Measurements from ENCODE around the gene KRTAP3-2.
A peak's percentile ranks its signal among the peaks of the same experiment; 100 is the strongest.

The KRTAP3-2 gene

DNA sequence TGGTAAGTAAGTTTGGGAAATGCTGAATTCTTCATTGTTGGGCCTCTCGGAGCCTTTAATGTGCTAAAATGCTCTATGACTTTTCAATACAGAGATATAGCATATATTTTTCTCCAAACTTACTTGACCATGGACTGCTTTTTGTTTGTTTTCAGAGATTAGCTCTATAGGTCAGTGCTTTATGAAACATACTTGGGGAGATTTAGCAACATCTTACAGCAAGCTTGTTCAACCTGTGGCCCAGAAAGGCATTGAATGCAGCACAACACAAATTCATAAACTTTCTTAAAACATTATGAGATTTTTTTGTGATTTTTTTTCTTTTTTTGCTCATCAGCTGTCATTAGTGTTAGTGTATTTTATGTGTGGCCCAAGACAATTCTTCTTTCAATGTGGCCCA, 10.2 kb upstream of the KRTAP3-2 start:
- no peak for DNase-seq

DNA sequence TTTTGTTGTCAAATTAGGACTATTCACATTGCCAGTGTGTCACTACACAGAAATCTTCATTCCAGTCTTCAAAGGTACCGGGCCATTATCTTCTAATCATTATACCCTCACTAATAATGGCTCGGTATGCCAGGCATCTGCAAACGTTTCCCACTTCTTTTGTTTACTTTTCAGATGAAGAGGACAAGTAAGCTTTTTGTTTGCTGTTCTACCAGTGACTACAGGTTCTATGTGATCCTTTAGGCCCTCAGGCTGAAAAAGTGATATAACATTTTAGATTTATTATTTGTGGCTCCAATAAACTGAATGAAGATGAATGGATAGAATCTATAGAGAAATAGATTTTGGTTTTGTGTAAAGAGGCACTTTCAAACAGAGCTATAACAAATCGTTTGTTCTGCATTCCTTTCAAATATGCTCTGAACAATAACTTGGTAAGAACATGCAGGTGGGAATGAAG, 9.6 kb upstream of the KRTAP3-2 start:
- DNase-seq = no peak

DNA sequence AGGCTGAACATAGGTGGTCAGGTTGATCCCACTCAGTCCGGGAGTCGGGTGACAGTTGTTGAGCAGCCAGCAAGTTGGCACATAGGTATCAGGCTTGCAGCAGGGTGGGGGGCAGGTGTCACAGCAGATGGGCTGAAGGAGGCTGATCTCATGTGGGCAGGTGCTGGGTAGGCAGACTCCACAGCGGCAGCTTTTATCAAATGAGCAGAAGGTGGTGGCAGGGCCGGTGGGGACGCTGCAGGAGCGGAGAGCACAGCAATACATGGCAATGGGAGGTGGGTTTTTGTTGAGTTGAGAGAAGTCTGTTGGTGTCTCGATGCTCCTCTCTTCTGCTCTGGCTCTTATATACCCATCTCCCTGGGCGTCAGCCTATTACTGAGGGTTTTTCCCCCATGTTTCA, 9.1 kb upstream of the KRTAP3-2 start, which contains the start of gene KRTAP3-1:
Gene KRTAP3-1, minus strand, starts transcription at position 318 of the 400 bp plus-strand sequence. Its CDS starts 54 bp downstream, at position 264.
- DNase-seq = peak; percentile 32

DNA sequence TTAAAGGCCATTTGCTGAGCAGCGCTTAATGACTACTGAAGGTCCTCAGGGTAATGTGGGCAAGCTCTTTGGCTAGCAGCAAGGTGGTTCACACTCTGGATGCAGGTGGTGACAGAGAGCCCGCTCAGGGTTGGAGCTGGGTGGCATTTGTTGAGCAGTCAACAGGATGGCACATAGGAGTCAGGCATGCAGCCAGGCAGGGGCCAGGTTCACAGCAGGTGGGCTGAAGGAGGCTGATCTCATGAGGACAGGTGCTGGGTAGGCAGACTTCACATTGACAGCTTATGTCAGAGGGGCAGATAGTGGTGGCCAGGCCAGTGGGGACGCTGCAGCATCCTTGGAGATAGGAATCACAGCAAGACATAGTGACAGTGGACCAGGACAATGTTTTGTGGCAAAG, 4.7 kb upstream of the KRTAP3-2 start:
- no peak for DNase-seq

DNA sequence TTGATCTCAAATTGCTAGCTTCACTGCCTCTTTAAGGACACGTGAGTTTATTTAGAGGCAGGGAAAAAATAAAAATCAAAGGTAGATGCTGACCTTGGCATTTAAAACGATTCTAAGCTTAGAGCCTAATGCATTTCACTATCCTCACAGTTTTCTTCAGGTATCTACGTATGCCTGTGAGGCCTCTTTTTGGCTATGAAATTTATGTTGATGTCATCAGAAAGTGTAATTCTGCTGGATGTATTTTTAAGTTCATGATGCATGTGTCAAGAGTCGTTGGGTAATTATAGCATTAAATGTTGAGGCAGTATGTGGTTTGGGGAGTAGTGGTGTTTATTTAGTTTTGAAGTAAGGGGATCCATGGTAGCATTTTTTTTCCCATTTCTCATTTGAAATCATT, 4.2 kb upstream of the KRTAP3-2 start:
- no peak for DNase-seq

DNA sequence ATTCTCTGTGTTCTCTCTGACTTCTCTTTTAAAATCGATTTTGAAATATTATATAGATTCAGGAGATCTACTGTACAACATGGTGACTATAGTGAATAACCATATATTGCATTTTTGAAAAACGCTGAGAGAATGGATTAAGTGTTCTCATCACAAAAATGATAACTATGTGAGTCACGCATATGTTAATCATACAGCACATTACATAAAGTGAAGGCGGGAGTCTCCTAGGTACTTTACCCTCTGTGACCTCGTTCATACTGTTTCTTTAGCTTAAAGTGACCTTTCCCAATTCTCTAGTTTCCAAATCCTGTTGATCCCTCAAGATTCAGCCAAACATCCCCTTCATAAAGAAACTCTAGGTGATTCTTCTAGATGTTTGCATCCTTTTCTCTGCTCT, 3.1 kb upstream of the KRTAP3-2 start:
- no peak for DNase-seq

DNA sequence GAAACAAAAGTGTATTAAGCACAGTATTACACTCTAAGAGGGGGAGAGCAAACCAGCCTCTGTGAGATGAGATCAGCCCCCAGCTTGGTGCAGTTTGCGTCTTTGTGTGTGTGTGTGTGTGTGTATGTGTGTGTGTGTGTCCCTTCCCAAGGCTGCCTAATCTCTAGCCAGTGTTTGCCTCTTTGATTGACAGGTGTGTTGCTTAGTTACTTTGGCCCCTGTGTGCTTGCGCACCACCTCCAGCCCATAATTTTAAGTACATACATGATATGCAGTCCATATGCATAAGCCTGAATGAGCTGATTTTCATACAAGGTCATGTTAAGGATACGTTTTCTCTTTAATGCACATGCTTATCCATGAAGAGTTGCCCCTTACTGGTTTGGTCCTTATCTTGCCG, 2.1 kb upstream of the KRTAP3-2 start:
- DNase-seq = no peak

DNA sequence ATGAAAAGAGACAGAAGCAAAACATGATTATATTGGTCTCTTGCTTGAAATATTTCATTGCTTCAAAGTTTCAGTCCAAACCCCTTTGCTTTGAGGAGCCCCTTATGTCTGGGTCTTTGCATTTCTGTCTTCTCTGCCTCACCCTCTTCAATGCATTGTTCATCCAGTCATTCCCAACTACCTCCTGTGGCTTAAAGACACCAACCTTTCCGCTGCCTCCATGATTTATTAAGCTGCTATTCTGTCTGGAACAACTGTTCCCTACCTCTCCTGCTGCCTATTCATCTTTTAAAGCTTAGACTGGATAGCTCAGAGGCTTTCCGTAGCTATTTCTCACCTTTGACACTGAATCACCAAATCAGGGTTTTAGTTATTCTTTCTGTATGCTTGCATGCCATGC, 2.3 kb downstream of the KRTAP3-2 start:
- no peak for DNase-seq

DNA sequence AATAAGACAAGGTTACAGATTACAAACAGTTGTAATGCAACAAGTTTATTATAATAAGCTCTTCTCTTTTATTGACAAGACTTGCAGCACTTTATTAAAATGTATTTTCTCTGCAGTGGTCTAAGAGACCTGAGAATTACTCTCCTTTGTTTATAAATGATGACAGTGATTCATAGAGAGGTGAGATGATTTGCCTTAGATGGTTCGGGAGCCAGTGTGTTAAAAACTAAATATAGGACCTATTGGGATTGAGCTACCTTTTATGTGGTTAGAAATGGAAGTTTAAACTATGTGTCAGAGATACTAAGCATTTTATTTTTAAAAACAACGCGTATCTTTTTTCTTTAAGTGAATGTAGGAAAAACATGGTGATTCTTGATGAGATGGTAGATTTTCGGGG, 2.9 kb downstream of the KRTAP3-2 start:
- DNase-seq = no peak

DNA sequence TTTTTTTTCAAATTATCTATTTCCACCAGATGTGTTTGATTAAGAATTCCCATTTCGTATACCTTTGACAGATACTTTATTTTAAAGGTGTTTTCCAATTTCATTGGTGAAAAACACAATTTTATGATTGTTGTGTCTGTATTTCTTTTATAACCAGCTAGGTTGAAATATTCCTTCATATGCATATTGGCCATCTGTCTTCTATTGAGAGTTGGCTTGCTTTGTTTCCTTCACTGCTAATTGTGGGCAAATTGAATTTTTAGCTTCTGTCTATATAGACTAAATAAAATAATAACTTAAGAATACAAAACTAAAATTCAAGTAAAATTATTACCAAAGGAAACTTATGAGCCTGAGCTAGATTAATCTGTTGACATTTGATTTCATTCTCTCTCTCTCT, 4.6 kb downstream of the KRTAP3-2 start:
- no peak for DNase-seq

DNA sequence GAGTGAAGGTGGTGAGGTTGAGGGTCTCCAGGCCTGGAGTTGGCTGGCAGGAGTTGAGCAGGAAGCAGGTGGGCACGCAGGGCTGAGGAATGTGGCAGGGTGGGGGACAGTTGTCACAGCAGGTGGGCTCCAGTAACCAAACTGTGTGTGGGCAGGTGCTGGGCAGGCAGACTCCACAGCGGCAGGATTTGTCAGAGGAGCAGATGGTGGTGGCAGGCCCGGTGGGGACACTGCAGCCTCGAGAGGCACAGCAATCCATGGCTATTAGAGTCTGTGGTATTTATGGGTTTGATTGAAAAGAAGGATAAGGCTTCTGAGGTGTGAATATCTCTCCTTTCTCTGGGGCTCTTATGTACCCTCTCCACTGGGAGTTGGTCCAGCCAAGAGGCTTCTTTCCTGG, 5.9 kb downstream of the KRTAP3-2 start, which contains the start of gene KRTAP3-3:
Gene KRTAP3-3, minus strand, starts transcription at position 326 of the 400 bp plus-strand sequence. Its CDS starts 67 bp downstream, at position 259.
- no peak for DNase-seq

DNA sequence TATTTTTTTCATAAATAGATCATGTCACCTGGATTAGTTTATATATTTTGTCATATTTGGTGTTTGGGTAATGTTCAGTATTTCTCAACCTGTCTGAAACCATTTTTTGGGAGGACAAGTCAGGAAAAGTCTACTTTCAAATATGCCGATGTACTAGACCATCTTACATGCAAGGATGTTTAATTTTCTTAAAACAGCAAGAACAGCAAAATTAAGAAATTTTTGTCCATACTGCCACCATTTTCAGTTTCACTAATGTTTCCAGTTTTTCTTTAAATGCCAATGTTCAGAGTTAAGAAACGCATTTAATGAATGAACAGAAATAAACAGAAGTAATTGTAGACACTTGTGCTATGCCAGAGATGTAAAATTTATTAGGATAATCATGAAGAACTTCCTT, 6.6 kb downstream of the KRTAP3-2 start:
- no peak for DNase-seq

DNA sequence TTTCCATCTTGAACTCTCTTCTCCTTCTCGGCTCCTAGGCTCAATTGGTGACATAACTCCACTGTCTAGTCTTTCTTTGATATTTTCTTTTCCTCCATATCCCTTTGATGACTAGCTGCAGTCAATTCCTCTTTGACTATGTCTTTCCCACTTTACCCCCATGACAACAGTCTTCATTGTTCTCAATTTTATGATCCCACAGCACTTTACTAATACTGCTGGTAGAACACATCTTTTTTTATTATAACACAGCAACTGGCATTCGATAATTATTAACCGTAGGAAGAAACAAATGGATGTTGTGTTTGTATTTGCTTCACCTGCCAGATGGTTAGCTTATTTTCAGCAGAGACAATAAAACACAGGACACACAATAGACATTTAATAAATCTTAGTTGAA, 7.0 kb downstream of the KRTAP3-2 start:
- DNase-seq = no peak

DNA sequence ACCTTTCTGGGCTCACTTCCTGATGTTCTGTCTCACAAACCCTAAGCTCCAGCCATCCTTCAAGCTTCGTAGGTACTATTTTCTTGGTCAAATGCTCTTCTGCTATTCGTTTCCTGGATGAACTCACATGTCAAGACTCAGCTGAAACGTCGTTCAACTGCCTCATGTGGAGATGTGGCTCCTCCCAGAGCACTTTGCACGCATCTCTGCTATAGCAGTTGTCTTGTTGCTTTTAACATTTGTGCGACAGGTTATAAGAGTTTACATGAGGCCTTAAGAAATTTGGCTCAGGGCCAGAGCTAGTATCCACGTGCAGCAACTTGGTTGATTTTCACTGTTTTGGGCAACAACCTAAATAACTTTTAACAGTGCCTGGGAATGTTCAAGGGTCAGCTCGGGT, 12.8 kb downstream of the KRTAP3-2 start:
- DNase-seq = no peak

DNA sequence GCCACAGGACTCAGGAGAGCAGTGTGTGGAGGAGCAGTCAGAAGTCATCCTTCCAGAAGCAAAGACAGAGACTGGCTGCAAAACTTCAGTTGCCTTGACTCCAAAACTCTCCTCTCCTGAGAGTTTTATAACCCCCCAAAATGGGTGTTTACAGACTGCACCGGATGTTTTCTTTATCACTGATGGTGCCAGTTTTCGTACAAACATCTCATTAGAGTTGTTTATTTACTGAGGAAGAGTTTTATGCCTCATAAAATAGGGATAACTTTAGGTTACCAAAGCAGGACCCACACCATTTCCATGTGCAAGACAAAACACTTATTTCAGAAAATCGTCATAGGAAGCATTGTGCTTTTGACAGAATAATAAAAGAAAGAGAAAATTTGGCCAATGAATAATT, 15.5 kb downstream of the KRTAP3-2 start, which contains the start of gene KRT40:
Gene KRT40, minus strand, starts transcription at position 101 of the 400 bp plus-strand sequence. Its CDS starts 53 bp downstream, at position 48.
- DNase-seq = no peak

DNA sequence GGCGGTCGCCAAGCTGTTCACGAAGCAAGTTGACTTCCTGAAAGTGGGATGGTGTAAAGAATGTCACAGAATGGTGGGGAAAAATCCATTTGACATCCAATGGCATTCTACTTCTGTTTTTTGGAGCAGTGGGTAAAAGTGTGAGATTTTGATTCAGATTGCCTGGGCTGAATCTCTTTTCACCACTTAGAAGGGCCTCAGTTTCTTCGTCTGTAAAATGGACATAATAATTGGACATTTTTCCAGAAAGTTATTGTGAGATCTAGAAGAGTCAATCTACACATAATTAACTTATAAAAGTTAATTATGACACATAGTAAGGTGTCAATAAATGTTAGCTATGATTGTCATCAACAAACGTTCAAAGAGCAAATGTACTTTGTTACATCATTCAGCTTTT, 18.6 kb downstream of the KRTAP3-2 start:
- no peak for DNase-seq

DNA sequence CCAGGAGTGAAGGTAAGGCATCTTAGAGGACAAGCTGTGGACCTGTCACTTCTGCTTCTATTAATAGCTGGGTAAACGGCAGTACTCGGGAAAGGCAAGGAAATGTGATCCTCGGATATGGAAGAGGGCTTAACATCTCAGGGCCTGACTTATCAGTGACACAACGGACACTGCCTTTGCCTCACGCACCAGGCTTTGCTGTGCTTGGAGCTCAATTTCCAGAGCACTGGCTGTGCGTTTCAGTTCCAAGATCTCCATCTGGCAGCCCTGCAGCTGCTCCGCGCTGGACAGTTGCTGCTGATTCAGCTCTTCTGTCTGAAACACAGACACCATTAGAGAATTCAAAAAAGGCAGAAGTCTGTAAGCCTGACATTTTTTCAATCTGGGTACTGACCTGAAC, 19.1 kb downstream of the KRTAP3-2 start:
- DNase-seq = no peak

DNA sequence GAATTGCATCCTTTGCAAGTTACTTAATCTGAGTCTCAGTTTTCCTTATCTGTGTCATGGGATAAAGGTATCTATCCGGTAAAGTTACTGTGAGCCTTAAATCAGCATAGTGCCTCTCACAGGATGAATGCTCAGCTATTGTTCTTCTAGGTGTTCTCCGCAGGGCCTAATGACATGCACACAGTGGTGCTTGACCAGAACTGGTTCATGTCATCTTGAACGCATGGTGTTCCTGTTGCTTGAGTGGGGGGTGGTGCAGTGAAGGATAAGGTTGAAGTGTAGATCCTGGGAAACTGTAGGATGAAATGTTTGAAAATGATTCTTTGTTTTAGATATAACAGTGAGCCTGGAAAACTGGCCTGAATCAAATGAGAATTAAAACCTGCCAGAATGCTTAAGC, 19.6 kb downstream of the KRTAP3-2 start:
- DNase-seq = no peak

DNA sequence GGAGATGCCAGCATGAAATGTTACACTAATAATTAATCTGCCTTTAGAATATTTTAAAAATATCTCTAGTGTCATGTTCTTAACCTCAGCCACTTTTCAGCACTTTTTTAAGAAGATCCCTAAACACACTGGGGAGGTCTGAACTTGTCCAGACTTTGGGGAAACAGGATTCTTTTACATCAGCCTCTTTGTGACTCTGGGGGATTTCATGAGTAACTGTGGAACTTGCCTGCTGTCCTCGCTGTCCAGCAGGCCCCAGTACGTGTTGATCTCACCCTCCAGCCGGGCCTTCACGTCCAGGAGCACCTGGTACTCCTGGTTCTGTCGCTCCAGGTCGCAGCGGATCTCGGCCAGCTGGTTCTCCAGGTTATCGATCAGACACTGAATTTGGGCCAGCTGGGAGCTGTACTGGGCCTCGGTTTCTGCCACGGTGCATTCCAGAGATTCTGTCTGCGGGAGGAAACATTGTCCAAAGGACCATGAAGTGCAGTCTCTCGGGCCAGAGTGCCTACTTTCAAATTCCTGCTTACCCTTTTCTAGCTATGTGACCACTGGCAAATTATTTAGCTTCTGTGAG, 21.0 kb downstream of the KRTAP3-2 start:
- no peak for DNase-seq

DNA sequence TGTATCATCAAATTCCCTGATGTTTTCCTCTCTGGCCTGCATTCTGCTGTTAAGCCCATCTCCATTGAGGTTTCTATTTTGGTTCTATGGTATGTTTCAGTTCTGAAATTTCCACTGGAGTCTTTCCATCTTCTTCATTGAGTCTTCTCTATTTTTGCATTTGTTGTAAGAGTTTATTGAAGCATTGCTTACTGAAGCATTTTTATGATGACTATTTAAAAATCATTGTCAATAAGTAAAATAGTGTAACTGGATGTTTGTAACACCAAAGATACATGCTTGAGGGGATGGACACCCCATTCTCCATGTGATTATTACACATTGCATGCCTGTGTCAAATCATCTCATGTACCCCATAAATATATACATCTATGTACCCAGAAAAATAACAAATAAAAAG, 24.2 kb downstream of the KRTAP3-2 start:
- no peak for DNase-seq

DNA sequence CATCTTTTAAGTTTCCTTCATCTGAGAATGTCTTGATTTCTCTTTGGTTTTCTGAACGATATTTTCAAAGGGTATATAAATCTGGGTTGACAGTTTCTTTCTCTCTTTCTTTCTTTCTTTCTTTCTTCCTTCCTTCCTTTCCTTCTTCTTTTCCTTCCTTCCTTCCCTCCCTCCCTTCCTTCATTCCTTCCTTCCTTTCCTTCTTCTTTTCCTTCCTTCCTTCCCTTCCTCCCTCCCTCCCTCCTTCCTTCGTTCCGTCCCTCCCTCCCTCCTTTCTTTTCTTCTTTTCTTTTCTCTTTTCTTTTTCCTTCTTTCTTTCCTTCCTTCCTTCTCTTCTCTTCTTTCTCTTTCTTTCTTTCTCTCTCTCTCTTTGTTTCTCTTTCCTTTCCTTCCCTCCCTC, 25.3 kb downstream of the KRTAP3-2 start:
- DNase-seq = no peak

DNA sequence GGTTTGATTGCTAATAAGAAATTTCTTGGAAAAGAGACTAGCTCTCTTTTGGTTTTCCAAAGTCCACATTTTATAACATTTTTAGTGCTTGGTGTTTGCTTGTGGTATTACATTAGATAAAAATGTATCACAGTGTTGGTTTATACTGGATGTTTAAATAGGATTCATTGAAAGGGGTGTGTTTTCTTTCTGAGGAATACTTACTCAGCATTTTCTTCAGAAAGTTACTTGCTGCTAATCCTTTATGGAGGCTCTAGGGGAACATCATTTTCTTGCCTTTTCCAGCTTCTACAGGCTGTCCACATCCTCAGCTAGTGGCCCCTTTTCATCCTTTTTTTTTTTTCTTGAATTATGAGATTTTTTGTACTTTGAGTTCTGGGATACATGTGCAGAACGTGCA, 32.1 kb downstream of the KRTAP3-2 start:
- DNase-seq = no peak

DNA sequence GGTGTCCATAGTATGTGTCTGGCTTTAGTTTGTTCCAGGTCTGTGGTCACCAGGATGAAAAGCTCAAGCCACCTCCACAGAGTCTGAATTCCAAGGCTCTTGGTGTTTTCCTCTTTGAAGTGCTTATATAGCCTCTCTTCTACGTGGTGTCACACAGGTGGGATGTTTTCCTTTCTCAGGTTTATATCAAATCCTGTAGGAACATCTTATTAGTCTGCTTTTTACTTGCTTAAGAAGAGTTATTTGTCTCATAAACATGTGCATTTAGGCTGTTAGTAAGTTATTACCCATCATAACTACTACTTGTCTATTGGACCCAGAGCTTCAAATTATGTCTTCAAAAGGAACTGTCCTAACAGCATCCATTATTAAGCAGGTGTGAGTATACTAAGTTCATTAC, 32.9 kb downstream of the KRTAP3-2 start, which contains the start of gene KRT39:
Gene KRT39, minus strand, starts transcription at position 101 of the 400 bp plus-strand sequence. Its CDS starts 92 bp downstream, at position 9.
- DNase-seq = no peak

DNA sequence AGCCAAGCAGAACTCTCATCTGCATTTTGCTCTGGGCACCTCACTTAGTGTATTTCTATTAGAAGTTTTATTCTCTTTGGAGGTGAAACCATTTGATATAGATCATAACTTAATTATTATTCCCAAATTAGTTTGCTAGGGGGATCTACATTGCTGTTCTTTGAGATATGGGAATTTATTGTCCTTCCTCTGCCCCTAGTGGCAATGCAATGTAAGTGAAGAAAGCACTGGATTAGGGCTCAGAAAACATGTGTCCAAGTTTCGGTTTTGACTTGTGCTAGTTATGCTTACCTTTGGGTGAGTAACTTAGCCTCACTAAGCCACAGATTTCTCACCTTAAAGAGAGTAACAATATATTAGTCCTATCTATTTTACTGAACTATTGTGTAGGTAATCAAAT, 35.9 kb downstream of the KRTAP3-2 start:
- no peak for DNase-seq

DNA sequence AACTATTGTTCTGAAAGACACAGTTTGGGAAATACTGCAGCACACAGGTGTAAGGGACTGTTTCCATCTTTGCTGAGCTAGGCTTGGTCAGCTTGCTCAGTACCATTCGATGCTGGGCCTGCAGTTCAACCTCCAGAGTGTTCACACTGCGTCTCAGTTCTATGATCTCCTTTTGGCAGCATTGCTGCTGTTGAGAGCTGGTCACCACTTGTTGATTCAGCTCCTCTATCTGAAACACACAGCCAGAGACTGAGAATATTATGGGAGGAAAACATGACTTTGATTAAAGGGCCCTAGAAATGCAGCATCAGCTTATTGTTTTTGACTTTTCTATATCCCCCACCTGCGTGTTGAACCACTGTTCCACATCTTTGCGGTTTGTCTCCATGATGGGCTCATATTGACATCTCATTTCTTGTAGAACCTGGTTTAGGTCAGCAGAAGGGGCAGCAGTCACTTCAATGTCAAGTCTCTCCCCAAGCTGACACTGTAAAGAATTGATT, 37.6 kb downstream of the KRTAP3-2 start:
- no peak for DNase-seq
